Peyer's patch (tissue), 4 donors: ENCODE data around the gene MXRA7.
A peak's percentile ranks its signal among the peaks of the same experiment; 100 is the strongest.

Source experiments
- POLR2A ChIP-seq, 2 donors: fragments of 450-650 bp; IDR thresholded peaks; one replicate each; pipeline ENCODE4 v1.5.1; 2017; ENCODE audit warnings: antibody characterized with exemption in 2 of 2, mild to moderate bottlenecking in 2 of 2, moderate library complexity in 2 of 2
- TF ChIP-seq, protein P1 (sequence below), 6 experiments: fragments of 450-650 bp in 4 of 6; fragments of 200-600 bp in 2 of 6; sonication (generic) in 1 of 6; IDR thresholded peaks; one replicate each; pipeline ENCODE4 v1.5.1; 2017 to 2019; ENCODE audit warnings: antibody characterized with exemption in 6 of 6, mild to moderate bottlenecking in 3 of 6, moderate library complexity in 1 of 6

GRCh38 chr17:76726231-76726775, 15.5 kb upstream of the MXRA7 start, which contains the start of gene JMJD6:
- TF ChIP-seq, protein P1, sequence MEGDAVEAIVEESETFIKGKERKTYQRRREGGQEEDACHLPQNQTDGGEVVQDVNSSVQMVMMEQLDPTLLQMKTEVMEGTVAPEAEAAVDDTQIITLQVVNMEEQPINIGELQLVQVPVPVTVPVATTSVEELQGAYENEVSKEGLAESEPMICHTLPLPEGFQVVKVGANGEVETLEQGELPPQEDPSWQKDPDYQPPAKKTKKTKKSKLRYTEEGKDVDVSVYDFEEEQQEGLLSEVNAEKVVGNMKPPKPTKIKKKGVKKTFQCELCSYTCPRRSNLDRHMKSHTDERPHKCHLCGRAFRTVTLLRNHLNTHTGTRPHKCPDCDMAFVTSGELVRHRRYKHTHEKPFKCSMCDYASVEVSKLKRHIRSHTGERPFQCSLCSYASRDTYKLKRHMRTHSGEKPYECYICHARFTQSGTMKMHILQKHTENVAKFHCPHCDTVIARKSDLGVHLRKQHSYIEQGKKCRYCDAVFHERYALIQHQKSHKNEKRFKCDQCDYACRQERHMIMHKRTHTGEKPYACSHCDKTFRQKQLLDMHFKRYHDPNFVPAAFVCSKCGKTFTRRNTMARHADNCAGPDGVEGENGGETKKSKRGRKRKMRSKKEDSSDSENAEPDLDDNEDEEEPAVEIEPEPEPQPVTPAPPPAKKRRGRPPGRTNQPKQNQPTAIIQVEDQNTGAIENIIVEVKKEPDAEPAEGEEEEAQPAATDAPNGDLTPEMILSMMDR (IDR thresholded peaks at IDR 0.05), result no peak
- peak; percentile 89 to 97 for TF ChIP-seq POLR2A (IDR thresholded peaks at IDR 0.05)
